ENCODE measurements around the gene SLC48A1.

Gene SLC48A1

DNA sequence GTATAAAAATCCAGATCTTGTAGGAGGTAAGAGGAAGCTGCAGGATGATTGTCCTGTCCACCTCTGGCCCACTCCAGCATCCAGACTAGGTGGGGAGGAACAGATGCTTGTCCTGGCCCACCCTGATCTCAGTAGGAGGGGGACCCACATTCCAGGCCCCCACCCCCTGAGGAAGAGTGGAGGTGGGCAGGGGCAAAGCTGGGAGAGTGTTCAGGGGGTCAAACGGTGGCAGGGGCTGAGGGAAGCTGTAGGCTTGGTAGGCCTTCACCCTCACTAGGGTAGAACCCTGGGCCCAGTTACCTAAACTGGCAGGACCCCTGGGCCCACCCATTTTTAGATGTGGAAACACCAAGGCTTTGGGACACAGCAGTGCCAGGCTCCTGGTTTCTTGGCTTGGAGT is 4.1 kb downstream of the SLC48A1 start:
- no peak for DNase-seq (ENCODE audit: low spot score)

DNA sequence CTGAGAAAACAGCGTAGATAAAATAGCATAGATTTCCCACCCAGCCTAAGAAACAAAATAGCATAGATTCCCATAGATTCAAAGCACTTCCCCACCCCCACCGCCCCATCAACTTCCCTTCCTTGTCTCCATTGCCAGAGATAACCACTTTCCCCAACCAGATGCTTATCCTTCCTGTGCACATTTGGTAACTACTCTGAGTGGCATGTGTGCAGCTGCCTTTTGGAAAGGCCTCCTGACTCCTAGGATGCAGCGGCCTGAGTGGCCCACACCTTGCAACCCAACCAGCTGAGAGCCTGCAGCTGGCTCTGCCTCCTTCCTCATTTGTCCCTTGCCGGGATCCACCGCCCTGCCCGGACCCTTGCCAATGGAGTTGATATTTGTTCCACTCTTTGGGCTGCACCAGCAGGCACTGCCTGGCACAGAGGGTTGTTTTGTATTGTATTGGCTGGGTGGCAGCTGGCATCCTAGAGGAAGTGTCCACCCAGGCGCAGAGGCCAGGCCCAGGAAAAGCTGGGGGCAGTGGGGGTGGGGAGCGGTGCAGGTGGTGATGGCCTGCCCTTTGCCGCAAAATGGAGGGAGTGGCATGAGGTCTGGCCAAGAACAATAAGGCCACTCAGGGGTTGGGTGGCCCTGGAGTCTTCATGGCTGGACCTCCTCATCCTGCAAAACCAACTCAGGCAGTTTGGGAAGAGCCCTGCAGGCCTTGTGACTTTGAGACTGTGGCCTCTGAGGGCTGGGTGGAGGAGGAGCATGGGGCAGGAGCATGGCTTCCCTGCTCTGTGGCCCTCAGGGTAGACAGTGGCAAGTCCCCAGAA is 4.9 kb downstream of the SLC48A1 start:
- peak; percentile 99 for DNase-seq (ENCODE audit: low spot score)

- peak; percentile 71 for DNase-seq (ENCODE audit: low spot score)
Observed at GRCh38 chr12:47778881-47779280, 5.8 kb downstream of the SLC48A1 start.

GRCh38 chr12:47779301-47779942 is 6.4 kb downstream of the SLC48A1 start:
- peak; percentile 93 for DNase-seq (ENCODE audit: low spot score)

DNA sequence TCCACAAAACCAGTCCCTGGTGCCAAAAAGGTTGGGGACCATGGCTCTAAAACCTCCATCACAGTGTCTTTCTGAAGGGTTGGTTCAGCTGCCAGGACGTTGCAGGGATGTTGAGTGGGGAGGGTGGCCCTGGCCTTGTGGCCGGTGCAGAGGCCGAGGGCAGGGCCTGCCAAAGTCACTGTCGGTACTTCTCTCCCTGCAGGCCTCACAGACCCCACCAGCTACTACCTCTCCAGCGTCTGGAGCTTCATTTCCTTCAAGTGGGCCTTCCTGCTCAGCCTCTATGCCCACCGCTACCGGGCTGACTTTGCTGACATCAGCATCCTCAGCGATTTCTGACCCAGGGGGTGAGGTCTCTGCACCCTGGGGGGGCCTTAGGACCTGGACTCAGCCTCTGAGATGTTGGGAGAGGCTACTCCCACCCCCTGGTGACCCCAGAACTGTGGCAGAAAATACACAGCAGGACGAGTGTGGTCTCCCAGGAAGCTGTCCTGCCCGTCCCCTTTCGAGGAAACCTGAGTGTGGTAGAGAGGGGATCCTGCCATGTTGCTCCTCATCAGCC is 7.0 kb downstream of the SLC48A1 start:
- no peak for DNase-seq (ENCODE audit: low spot score)

DNA sequence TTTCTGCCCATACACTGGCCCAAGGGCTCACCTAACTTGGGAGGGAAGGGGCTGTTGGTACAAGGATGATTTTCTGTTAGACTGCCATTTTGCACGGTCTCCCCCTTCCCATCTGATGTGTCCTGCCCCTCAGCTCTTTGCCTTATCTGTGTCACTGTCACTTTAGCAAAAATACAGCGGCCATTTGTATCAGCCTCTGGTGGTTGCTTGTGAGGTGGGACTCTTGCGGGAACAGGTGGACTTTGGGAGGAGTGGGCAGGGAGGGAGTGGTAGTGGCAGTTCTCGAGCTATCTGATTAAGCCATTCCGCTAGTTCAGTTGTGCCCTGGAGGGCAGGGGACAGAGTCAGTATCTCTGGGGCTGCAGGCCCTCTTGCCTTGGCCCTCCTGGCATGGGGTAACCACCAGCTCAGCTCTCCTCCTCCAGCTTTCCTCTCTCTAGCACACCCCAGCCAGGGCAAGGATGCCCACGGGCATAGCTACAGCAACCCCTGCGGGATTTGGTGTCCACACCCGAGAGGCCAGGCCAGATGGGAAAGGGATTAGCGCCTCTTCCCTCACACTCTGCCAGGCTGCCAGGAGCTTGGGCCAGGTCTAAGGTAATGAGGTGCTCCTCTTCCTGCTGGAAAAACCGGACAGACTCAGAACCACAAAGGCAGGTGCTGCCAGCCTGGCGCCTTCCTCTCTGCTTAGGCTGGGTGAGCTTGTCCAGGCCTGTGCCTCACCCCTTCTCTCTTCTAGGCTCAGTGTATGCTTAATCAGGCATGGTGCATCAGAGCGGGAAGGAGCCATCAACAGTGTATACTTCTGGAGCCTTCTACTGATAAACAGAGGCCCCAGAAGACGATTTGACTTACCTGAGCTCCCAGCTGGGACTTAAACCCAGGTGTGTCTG is 8.7 kb downstream of the SLC48A1 start:
- no peak for DNase-seq (ENCODE audit: low spot score)

DNA sequence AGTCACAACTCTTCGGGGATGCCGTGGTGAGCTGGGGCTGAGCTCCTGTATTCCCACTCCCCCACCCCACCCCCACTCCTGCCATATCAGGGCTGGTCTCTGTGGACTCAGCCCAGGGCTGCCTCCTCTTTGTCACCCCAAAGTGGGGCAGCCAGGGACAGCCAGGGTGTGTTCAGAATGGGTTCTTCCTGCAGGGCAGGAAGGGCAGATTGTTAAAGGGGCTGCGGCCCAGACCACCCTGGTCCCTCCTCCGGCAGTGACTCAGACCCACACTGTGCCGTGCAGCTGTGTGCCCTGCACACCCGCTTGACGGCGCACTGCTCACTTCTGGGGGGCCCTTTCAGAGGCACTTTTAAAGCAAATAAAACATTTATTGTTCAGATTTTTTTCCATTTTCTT is 9.3 kb downstream of the SLC48A1 start:
- DNase-seq (ENCODE audit: low spot score): no peak

DNA sequence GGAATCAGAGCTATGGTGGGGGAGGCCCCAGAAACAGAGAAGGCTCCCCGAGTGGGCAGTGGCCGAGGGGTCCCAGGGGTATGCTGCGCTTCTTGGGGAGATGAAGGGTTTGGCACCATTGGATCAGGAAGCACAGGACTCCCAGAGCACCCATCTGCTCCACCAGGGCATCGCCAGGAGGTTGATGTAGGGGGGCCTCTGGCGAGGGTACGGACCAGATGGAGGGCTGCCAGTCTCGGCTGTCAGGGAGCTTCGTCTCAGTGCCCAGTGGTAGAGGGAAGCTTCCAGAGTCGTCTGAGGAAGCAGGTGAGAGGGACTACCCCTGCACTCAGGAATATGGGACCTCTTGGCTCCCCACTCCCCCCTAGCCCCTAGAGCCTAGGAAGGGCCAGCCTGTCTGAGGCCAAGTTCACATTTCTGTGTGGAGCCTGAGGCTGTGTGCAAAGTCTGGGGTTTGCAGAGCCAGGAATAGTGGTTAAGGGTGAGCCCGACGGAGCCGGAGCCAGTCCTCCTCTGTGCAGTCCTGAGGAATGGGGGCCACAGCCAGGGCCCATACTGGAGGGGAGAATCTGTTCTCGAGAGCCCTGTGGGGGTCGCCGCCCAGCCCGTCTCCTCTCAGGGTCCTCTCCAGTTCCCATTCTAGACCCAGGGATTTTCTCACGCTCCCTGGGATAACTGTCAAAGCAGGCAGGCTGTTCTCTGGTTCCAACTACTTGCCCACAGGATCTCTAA is 10.2 kb downstream of the SLC48A1 start:
- no peak for DNase-seq (ENCODE audit: low spot score)

GRCh38 chr12:47783821-47784819 is 11.1 kb downstream of the SLC48A1 start:
- no peak for DNase-seq (ENCODE audit: low spot score)

- no peak for DNase-seq (ENCODE audit: low spot score)
Observed at GRCh38 chr12:47785036-47785886, 12.2 kb downstream of the SLC48A1 start.

DNA sequence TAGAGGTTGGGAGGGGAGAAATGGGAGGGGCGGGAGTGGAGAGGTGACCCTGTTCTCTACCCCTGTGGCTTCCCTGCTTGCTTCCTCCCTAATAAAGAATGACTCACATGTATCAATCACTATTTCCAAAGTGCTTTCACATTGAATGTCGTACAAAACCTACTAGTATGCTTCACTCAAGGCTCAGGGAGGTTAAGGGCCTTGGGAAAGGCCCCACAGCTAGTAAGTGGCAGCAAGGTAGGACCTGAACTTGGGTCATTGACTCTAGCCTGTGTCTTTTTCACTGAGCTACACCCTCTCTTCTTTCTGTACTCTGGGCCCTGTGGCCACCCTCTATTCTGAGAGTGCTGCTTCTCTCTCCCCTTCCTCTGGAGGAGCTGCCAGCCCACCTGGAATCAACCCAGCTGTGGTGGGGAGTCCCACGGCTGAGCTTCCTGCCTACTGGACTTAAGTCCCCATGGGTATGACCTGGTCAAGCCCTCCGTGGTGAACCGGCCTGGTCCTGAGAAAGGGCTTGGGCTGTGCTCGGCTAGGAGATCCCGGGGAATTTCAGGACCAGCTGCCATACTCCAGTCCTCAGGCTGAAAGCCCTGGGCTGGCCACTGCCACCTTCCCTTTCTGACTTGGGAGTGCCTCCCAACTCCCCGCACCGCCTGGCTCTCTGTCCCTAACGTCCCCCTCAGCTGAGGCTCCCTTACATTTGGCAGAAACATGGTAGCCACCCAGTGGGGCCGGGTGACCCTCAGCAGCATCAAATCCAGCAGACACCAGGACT is 13.0 kb downstream of the SLC48A1 start:
- no peak for DNase-seq (ENCODE audit: low spot score)

DNA sequence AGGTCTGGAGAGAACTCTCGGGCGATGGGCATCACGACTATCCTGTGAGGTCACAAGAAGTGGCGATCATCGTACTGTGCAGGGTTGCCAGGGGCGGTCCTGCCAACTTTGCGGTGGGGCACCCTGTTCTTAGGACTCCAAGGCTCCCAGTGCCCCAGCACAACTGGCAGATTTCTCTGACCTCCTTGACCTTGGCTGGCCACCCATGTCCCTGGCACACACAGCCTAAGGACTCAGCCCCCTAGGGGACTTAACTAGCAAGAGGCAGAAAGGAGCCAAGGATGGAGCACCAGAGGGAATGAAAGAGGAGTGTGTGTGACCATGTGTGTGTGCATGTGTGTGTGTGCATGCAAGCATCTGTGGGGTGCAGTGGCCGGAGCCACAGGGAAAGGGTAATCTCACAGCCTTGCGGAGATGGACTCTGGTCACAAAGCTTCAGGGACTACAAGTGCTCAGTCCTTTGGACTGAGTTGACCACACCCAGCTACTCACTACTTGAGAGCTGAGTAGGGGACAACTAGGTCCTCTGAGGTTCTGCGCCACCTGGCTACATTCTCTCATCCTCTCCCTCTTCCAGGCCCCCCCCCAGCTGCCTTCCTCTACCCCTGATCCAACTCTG is 13.7 kb downstream of the SLC48A1 start:
- no peak for DNase-seq (ENCODE audit: low spot score)

DNA sequence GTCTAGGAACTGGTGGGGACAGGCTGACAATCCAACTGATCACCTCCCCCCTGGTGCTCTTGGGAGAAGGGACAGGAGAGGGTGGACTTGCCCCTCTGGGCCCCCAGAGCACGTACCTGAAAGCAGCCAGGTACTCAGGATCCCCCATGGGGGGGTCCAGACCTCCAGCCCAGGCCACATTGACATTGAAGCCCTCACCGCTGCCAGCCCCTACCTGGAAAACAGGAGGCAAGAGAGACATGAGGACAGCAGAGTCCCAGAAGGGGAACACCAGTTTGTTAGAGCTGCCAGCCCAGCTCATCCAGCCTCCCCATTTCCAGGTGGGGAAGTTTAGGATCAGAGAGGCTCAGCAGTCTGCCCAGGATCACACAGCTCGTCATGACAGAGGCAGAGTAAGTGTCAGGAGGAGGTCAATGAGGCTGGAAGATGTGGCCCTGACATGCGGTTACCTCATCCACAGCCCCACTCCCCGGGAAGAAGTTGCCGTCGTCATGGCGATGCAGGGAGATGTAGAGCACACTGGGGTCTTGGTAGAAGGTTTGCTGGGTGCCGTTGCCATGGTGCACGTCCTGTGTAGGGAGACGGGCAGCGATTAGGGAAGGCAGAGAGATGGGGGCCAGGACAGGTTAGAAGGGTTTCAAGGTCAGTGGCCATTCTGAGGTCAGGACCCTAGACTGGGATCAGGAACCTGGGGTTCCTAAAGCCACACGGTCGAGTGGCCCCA is 14.7 kb downstream of the SLC48A1 start:
- DNase-seq (ENCODE audit: low spot score): no peak

GRCh38 chr12:47789141-47789540 is 16.1 kb downstream of the SLC48A1 start:
- DNase-seq (ENCODE audit: low spot score): no peak

DNA sequence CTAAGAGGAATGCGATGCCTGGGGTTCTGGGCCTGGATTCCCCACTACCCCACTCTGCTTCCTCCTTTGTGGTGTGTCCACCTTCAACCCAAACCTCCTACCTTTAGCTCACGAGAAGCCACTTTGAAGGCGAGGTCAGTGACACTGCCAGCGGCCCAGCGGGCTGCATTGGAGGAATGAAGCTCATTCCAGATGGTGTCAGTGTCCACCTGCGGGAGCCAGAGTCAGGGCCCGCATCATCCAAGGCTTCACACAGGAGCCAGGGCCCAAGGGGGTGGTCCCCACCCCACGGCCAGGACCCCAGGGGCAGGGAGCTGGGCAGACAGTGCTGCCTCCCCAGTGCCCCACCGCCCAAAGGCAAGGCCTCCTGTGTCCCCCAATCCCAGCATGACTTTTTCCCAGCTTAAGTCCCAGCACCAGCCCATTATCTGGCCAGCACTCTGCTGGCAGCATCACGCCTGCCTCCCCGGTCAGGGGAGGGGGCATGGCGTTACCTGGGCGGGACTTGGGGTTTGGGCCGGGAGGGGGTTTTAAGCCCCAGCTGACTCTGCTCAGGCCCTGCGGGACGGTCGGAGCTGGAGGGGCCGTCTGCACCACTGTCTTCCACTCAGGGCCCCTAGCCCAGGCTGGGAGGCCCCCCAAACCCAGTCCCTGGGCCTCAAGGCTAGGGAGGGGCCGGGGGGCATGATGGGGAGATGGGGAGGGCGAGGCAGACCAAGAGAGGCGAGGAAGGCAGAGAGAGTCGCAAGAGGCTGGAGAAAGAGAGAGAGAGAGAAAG is 16.9 kb downstream of the SLC48A1 start:
- no peak for DNase-seq (ENCODE audit: low spot score)

- DNase-seq (ENCODE audit: low spot score): no peak
Observed at GRCh38 chr12:47790676-47791350, 17.8 kb downstream of the SLC48A1 start.
